LNCAP (cell line): ENCODE results near the gene SNAP29.

Experiments used
- CTCF ChIP-seq: fragments of 450-650 bp; IDR thresholded peaks from 2 replicates; pipeline ENCODE4 v1.5.1; 2017; ENCODE audit warnings: mild to moderate bottlenecking

The SNAP29 gene

GRCh38 chr22:20829491-20830134, 29.2 kb upstream of the SNAP29 start:
- no peak for TF ChIP-seq CTCF

GRCh38 chr22:20833225-20833665, 25.6 kb upstream of the SNAP29 start:
- no peak for TF ChIP-seq CTCF

GRCh38 chr22:20834206-20834605, 24.6 kb upstream of the SNAP29 start:
- no peak for TF ChIP-seq CTCF

- no peak for TF ChIP-seq CTCF
These were observed 24.1 kb upstream of the SNAP29 start for GRCh38 chr22:20834725-20835124.

GRCh38 chr22:20836987-20837823, 21.6 kb upstream of the SNAP29 start:
- no peak for TF ChIP-seq CTCF

GRCh38 chr22:20839837-20840645, 18.8 kb upstream of the SNAP29 start:
- TF ChIP-seq CTCF: no peak

- TF ChIP-seq CTCF: no peak
These were observed 18.0 kb upstream of the SNAP29 start for GRCh38 chr22:20840646-20841371.
